G401 (cell line): ENCODE results near the gene TFF2. TPM values are rescaled to one million over a fixed set of nuclear protein-coding genes. Genes with fewer than 3 reads are reported as not detected.

Source experiments
- DNase-seq: peaks from one replicate; pipeline ENCODE4 v3.0.0-alpha.2; 2015; ENCODE audit warnings: low spot score
- in situ Hi-C: cut with HindIII; loops from 2 replicates; pipeline ENCODE4 v1.10.0; 2016; ENCODE audit warnings: low sequenced_read_pairs, mixed read lengths
- total RNA-seq: library from RNA; depleted of rRNA; stranded (reverse); fragments of >200 nt; shearing (Covaris generic); gene quantifications from 2 replicates; pipeline ENCODE4 v1.2.3, GENCODE V29; 2014; rRNA removed

Gene TFF2
- total RNA-seq, 1 experiment from 2014 or later, result not detected

- no peak for DNase-seq
- in situ Hi-C loops, result no loop called here
Observed at GRCh38 chr21:42300956-42301355, 49.8 kb downstream of the TFF2 start.

GRCh38 chr21:42300045-42300583, 50.7 kb downstream of the TFF2 start:
- in situ Hi-C loops, result no loop called here
- no peak for DNase-seq

DNA sequence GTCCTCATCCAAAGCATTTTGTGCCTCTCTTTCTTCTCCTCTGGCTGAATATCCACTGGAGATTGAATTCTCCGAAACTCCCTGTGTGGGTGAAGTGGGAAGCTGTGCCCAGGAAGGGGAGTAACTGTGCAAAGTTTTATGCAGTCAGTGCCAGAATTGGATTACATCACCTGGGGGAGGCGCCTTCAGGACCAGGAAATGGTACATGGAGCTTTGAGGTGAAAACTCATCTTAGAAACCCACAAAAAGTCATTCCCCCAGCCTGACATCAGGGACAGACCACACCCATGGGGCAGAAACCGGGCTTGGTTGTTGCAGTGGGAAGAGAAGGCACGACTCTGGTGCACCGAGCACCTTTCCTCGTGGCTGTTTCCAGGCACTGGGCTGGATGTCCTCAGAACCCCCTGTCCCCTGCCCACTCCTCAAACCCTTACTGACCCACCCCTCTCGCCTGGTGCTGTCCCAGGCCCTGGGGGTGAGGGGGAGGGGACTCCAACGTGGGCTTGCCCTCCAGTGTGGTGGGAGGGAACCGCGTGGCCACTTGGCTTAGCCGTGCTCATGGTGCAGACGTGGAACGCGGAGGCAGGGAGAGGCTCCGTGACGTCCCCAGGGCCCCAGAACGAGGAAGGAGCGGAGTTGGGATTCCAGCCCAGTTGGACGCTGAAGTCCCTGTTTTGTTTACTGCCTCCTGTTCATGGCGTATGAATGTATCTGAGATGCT, 51.3 kb downstream of the TFF2 start:
- no peak for DNase-seq
- in situ Hi-C loops, result no loop called here

DNA sequence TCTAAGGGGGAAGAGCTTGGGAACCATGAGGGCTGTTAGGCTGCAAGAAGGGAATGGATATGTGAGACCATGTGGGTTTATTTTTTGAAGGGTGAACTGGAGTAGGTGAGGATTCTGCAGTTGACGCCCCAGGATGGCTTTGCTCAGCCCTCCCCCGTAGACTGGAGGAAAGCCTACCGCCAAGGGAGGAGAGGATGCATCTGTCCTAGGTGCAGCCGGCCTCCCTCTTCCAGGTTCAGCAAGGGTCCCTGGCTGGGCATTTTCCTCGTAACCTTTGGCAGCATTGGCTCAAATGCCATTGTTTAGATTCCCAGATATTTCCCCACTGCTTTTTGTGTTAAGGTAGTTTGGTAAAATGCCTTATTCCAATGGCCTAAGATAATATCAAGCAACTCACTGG, 52.1 kb downstream of the TFF2 start:
- in situ Hi-C loops, result no loop called here
- DNase-seq, result no peak

DNA sequence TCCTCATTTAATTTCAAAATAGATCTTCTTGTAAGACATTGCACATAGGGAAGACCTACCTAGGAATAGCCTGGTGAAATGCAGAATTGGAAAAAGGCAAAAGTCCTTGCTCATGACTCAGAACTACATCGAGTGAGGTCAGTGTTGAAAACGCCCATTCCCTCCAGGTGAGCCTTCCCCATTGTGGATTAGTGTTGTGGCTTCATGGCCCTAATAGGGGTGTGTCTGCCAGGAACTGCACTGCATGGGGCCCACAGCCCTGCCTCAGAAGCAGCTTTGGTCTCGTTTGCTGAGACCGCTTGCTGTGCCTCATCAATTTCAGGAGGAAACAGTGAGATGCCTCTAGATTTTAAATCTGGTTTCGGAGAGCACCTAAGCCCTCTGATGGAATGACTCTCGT, 52.6 kb downstream of the TFF2 start:
- in situ Hi-C loops, result no loop called here
- no peak for DNase-seq

GRCh38 chr21:42297377-42297776, 53.4 kb downstream of the TFF2 start:
- DNase-seq, result no peak
- in situ Hi-C loops, result no loop called here

DNA sequence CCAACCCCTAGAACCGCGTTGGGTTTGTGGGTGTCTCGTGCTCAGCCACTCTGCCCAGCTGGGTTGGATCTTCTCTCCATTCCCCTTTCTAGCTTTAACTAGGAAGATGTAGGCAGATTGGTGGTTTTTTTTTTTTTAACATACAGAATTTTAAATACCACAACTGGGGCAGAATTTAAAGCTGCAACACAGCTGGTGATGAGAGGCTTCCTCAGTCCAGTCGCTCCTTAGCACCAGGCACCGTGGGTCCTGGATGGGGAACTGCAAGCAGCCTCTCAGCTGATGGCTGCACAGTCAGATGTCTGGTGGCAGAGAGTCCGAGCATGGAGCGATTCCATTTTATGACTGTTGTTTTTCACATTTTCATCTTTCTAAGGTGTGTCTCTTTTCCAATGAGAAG, 54.3 kb downstream of the TFF2 start:
- in situ Hi-C loops, result no loop called here

More for the DNA sequence above, 54.3 kb downstream of the TFF2 start:
- DNase-seq, result no peak

Other genes starting within 250 kb of the TFF2 start
- gene ABCG1, start 131.9 kb downstream of the TFF2 start, total RNA-seq, result 2.0 and 6.0 TPM in 2 replicates
- not detected in 2 replicates for gene TFF3, start 35.6 kb downstream of the TFF2 start, total RNA-seq
- gene TFF1, start 15.5 kb upstream of the TFF2 start, total RNA-seq, result not detected in 2 replicates
- not detected in 2 replicates for gene TMPRSS3, start 45.1 kb upstream of the TFF2 start, total RNA-seq
- gene UBASH3A, start 52.9 kb upstream of the TFF2 start, total RNA-seq, result not detected in 2 replicates
- gene RSPH1, start 145.2 kb upstream of the TFF2 start, total RNA-seq, result 0.41 TPM in 1 of 2 replicates, not detected in the other
- 0.37 and 0.86 TPM in 2 replicates for gene SLC37A1, start 162.9 kb upstream of the TFF2 start, total RNA-seq